Upper lobe of left lung (tissue), 6 donors: ENCODE data around the gene ATP11A. TPM values are rescaled to one million over a fixed set of nuclear protein-coding genes. Genes with fewer than 3 reads are reported as not detected.

Source experiments
- ATAC-seq, 2 donors: fragments of 200-7000 bp; cut with Tn5 transposase; one replicate each; pipeline ENCODE4 v1.9.1; 2022; ENCODE audit warnings: mild to moderate bottlenecking in 2 of 2, moderate library complexity in 2 of 2; ENCODE audit not compliant: low FRiP score in 2 of 2
- DNase-seq, 2 donors: peaks; one replicate each; pipeline ENCODE4 v3.0.0-alpha.2; 2019 to 2020
- H3K27ac ChIP-seq, 4 donors: fragments of 200-600 bp; sonication (generic); one replicate each; pipeline ENCODE4 v1.5.1; 2016 to 2019
- H3K27me3 ChIP-seq, 4 donors: fragments of 200-600 bp; sonication (generic); one replicate each; pipeline ENCODE4 v1.5.1; 2017 to 2019
- H3K36me3 ChIP-seq, 4 donors: fragments of 200-600 bp; sonication (generic); one replicate each; pipeline ENCODE4 v1.5.1; 2016 to 2019
- H3K4me1 ChIP-seq, 4 donors: fragments of 200-600 bp; sonication (generic); one replicate each; pipeline ENCODE4 v1.5.1; 2018 to 2019
- H3K4me3 ChIP-seq, 4 donors: fragments of 200-600 bp; sonication (generic); one replicate each; pipeline ENCODE4 v1.5.1; 2017 to 2019; ENCODE audit warnings: mild to moderate bottlenecking in 2 of 4, moderate library complexity in 1 of 4
- H3K9me3 ChIP-seq, 4 donors: fragments of 200-600 bp; sonication (generic); one replicate each; pipeline ENCODE4 v1.5.1; 2018 to 2019
- CTCF ChIP-seq, 6 experiments: fragments of 450-650 bp in 4 of 6; fragments of 200-600 bp in 2 of 6; sonication (generic) in 2 of 6; IDR thresholded peaks; one replicate each; pipeline ENCODE4 v1.5.1; 2016 to 2019; ENCODE audit warnings: antibody characterized with exemption in 6 of 6
- EP300 ChIP-seq, 4 donors: sonication (generic); formaldehyde crosslinking; IDR thresholded peaks; one replicate each; pipeline ENCODE4 v1.5.1; 2017; ENCODE audit warnings: antibody characterized with exemption in 4 of 4, control low read depth in 2 of 4
- POLR2A ChIP-seq, 4 donors: fragments of 450-650 bp; IDR thresholded peaks; one replicate each; pipeline ENCODE4 v1.5.1; 2016 to 2017; ENCODE audit warnings: antibody characterized with exemption in 4 of 4, mild to moderate bottlenecking in 2 of 4
- POLR2AphosphoS5 ChIP-seq, 2 donors: sonication (generic); formaldehyde crosslinking; IDR thresholded peaks; one replicate each; pipeline ENCODE4 v1.5.1; 2017; ENCODE audit warnings: antibody characterized with exemption in 2 of 2
- WGBS, 2 donors: methylation state at CpG; one replicate each; pipeline ENCODE4 v1.1.5; 2017 to 2018; 5-methylcytosine and 5-hydroxymethylcytosine counted together
- total RNA-seq, 6 donors: library from RNA; depleted of rRNA in 4 of 6; stranded (reverse); fragments of >200 nt in 4 of 6; gene quantifications; one replicate each; pipeline versions ENCODE4 v1.1.0 to v1.2.1, GENCODE V29; 2016 to 2021
- donor health status: DM: no; HTN: no; CAD: no; lungs with moderate emphysema.
- donor health status: DM: no; HTN: yes; CAD: no; lungs with severe emphysema.

Gene ATP11A
- total RNA-seq, 6 donors from 2014 or later: 159 to 285 (median 260) TPM

- ATAC-seq (no peak), DNase-seq (peak in 1 of 2 donors; percentile 14)
- no peak for TF ChIP-seq CTCF (IDR thresholded peaks at IDR 0.05)
- TF ChIP-seq POLR2A (IDR thresholded peaks at IDR 0.05): no peak
- no peak for TF ChIP-seq POLR2AphosphoS5 (IDR thresholded peaks at IDR 0.05)
- no peak for TF ChIP-seq EP300 (IDR thresholded peaks at IDR 0.05)
- Histone ChIP-seq H3K9me3 (no peaks in the 10 kb centered on the region), H3K27ac (no peak overlapping the region), H3K36me3 (peaks cover 40 to 88% (median 60%) of the 10 kb centered on the region in 4 donors), H3K27me3 (no peaks in the 10 kb centered on the region), H3K4me1 (peaks cover 0 to 5% (median 0%) of the 10 kb centered on the region in 4 donors), H3K4me3 (no peak overlapping the region)
- WGBS, 2 donors: 92 to 93% methylated on average over 13 of the region's 13 CpGs
Observed at GRCh38 chr13:112819111-112819510, 129.3 kb downstream of the ATP11A start.

- Histone ChIP-seq H3K9me3 (no peaks in the 10 kb centered on the region), H3K4me3 (no peak overlapping the region), H3K27me3 (no peaks in the 10 kb centered on the region), H3K36me3 (peaks cover 44 to 88% (median 65%) of the 10 kb centered on the region in 4 donors), H3K27ac (no peak overlapping the region), H3K4me1 (peaks cover 0 to 5% (median 0%) of the 10 kb centered on the region in 4 donors)
- 91 to 94% methylated on average over 26 to 29 of the region's 29 CpGs for WGBS, 2 donors
- peak in 1 of 2 donors; percentile 17 for DNase-seq
- TF ChIP-seq CTCF (IDR thresholded peaks at IDR 0.05): no peak
- no peak for TF ChIP-seq POLR2A (IDR thresholded peaks at IDR 0.05)
- no peak for TF ChIP-seq POLR2AphosphoS5 (IDR thresholded peaks at IDR 0.05)
- TF ChIP-seq EP300 (IDR thresholded peaks at IDR 0.05): no peak
- ATAC-seq: no peak
Observed at GRCh38 chr13:112819816-112820215, 130.0 kb downstream of the ATP11A start.

GRCh38 chr13:112820318-112820717 lies 130.5 kb downstream of the ATP11A start:
- DNase-seq: peak in 1 of 2 donors; percentile 18
- ATAC-seq: no peak
- H3K36me3 ChIP-seq: peaks cover 48 to 88% (median 66%) of the 10 kb centered on the region in 4 donors

GRCh38 chr13:112821340-112822055 lies 131.7 kb downstream of the ATP11A start:
- 88 to 90% methylated on average over 19 of the region's 19 CpGs for WGBS, 2 donors
- Histone ChIP-seq H3K4me1 (no peaks in the 10 kb centered on the region), H3K9me3 (no peaks in the 10 kb centered on the region), H3K27me3 (no peaks in the 10 kb centered on the region), H3K36me3 (peaks cover 45 to 88% (median 71%) of the 10 kb centered on the region in 4 donors), H3K4me3 (no peak overlapping the region), H3K27ac (no peak overlapping the region)
- DNase-seq: peak in 1 of 2 donors; percentile 18
- no peak for ATAC-seq
- TF ChIP-seq EP300 (IDR thresholded peaks at IDR 0.05) (no peak), POLR2A (IDR thresholded peaks at IDR 0.05) (no peak), CTCF (IDR thresholded peaks at IDR 0.05) (no peak), POLR2AphosphoS5 (IDR thresholded peaks at IDR 0.05) (no peak)

More at GRCh38 chr13:112820318-112820717, 130.5 kb downstream of the ATP11A start:
- Histone ChIP-seq H3K4me1 (peaks cover 0 to under 1% (median 0%) of the 10 kb centered on the region in 4 donors), H3K27me3 (no peaks in the 10 kb centered on the region), H3K4me3 (no peak overlapping the region), H3K27ac (no peak overlapping the region), H3K9me3 (no peaks in the 10 kb centered on the region)
- 92 to 97% methylated on average over 8 to 11 of the region's 11 CpGs for WGBS, 2 donors
- TF ChIP-seq CTCF (IDR thresholded peaks at IDR 0.05): no peak
- TF ChIP-seq POLR2AphosphoS5 (IDR thresholded peaks at IDR 0.05): no peak
- no peak for TF ChIP-seq EP300 (IDR thresholded peaks at IDR 0.05)
- TF ChIP-seq POLR2A (IDR thresholded peaks at IDR 0.05): no peak
